ENCODE data around the gene HADHB. TPM values are rescaled to one million over a fixed set of nuclear protein-coding genes. Genes with fewer than 3 reads are reported as not detected.
"Not testable (repeated sequence)": the region's sequence is repeated elsewhere in the genome, so short reads cannot be mapped to it uniquely, and the experiment has no call there.

The HADHB gene
- total RNA-seq, 1 donor from 2014 or later, result 66.5 TPM

GRCh38 chr2:26255759-26256384 lies 11.1 kb downstream of the HADHB start:
- Mint-ChIP-seq H3K9me3 (no peaks in the 10 kb centered on the region), H3K27ac (ENCODE audit: unreplicated experiment) (no peak overlapping the region), H3K4me3 (no peak overlapping the region), H3K4me1 (no peaks in the 10 kb centered on the region), H3K27me3 (ENCODE audit: low read depth) (no peaks in the 10 kb centered on the region), H3K36me3 (ENCODE audit: low read depth) (peaks cover 9% of the 10 kb centered on the region)
- TF ChIP-seq CTCF (conservative IDR thresholded peaks at IDR 0.05), result no peak
- no peak for DNase-seq (ENCODE audit: low read depth, low spot score)

- not testable (repeated sequence) for H3K27ac Mint-ChIP-seq (ENCODE audit: unreplicated experiment); H3K36me3 Mint-ChIP-seq (ENCODE audit: low read depth); H3K9me3 Mint-ChIP-seq; H3K4me1 Mint-ChIP-seq; H3K4me3 Mint-ChIP-seq; DNase-seq (ENCODE audit: low read depth, low spot score); H3K27me3 Mint-ChIP-seq (ENCODE audit: low read depth)
These were observed 14.1 kb downstream of the HADHB start for GRCh38 chr2:26258836-26259235.

GRCh38 chr2:26268213-26268612 lies 23.5 kb downstream of the HADHB start:
- H3K36me3 Mint-ChIP-seq (ENCODE audit: low read depth), result peaks cover 2% of the 10 kb centered on the region
- no peak for TF ChIP-seq CTCF (conservative IDR thresholded peaks at IDR 0.05)
- no peak overlapping the region for H3K27ac Mint-ChIP-seq (ENCODE audit: unreplicated experiment)
- H3K9me3 Mint-ChIP-seq, result no peaks in the 10 kb centered on the region
- no peak for DNase-seq (ENCODE audit: low read depth, low spot score)
- no peaks in the 10 kb centered on the region for H3K27me3 Mint-ChIP-seq (ENCODE audit: low read depth)
- no peaks in the 10 kb centered on the region for H3K4me1 Mint-ChIP-seq
- H3K4me3 Mint-ChIP-seq, result no peak overlapping the region

- not testable (repeated sequence) for DNase-seq (ENCODE audit: low read depth, low spot score); H3K27me3 Mint-ChIP-seq (ENCODE audit: low read depth)
These were observed 24.1 kb downstream of the HADHB start for GRCh38 chr2:26268670-26269385.

GRCh38 chr2:26269571-26270158 lies 24.9 kb downstream of the HADHB start:
- H3K27ac Mint-ChIP-seq (ENCODE audit: unreplicated experiment), result no peak overlapping the region
- H3K4me1 Mint-ChIP-seq, result no peaks in the 10 kb centered on the region
- TF ChIP-seq CTCF (conservative IDR thresholded peaks at IDR 0.05), result no peak
- no peaks in the 10 kb centered on the region for H3K9me3 Mint-ChIP-seq
- H3K27me3 Mint-ChIP-seq (ENCODE audit: low read depth), result no peaks in the 10 kb centered on the region
- no peak for DNase-seq (ENCODE audit: low read depth, low spot score)
- no peak overlapping the region for H3K4me3 Mint-ChIP-seq
- H3K36me3 Mint-ChIP-seq (ENCODE audit: low read depth), result peaks cover 2% of the 10 kb centered on the region

More at GRCh38 chr2:26268670-26269385, 24.1 kb downstream of the HADHB start:
- H3K9me3 Mint-ChIP-seq; H3K4me3 Mint-ChIP-seq; H3K27ac Mint-ChIP-seq (ENCODE audit: unreplicated experiment); H3K36me3 Mint-ChIP-seq (ENCODE audit: low read depth); H3K4me1 Mint-ChIP-seq: not testable (repeated sequence)

GRCh38 chr2:26270373-26270772 lies 25.6 kb downstream of the HADHB start:
- Mint-ChIP-seq H3K4me1 (peaks cover 4% of the 10 kb centered on the region), H3K36me3 (ENCODE audit: low read depth) (peaks cover 2% of the 10 kb centered on the region), H3K9me3 (no peaks in the 10 kb centered on the region), H3K27ac (ENCODE audit: unreplicated experiment) (no peak overlapping the region), H3K4me3 (no peak overlapping the region), H3K27me3 (ENCODE audit: low read depth) (no peaks in the 10 kb centered on the region)
- no peak for DNase-seq (ENCODE audit: low read depth, low spot score)
- no peak for TF ChIP-seq CTCF (conservative IDR thresholded peaks at IDR 0.05)
